Upper lobe of left lung (tissue), 6 donors: ENCODE data around the gene CD207. TPM values are rescaled to one million over a fixed set of nuclear protein-coding genes. Genes with fewer than 3 reads are reported as not detected.

Experiments used
- ATAC-seq, 2 donors: fragments of 200-7000 bp; cut with Tn5 transposase; one replicate each; pipeline ENCODE4 v1.9.1; 2022; ENCODE audit warnings: mild to moderate bottlenecking in 2 of 2, moderate library complexity in 2 of 2; ENCODE audit not compliant: low FRiP score in 2 of 2
- DNase-seq, 2 donors: peaks; one replicate each; pipeline ENCODE4 v3.0.0-alpha.2; 2019 to 2020
- H3K27ac ChIP-seq, 4 donors: fragments of 200-600 bp; sonication (generic); one replicate each; pipeline ENCODE4 v1.5.1; 2016 to 2019
- H3K27me3 ChIP-seq, 4 donors: fragments of 200-600 bp; sonication (generic); one replicate each; pipeline ENCODE4 v1.5.1; 2017 to 2019
- H3K36me3 ChIP-seq, 4 donors: fragments of 200-600 bp; sonication (generic); one replicate each; pipeline ENCODE4 v1.5.1; 2016 to 2019
- H3K4me1 ChIP-seq, 4 donors: fragments of 200-600 bp; sonication (generic); one replicate each; pipeline ENCODE4 v1.5.1; 2018 to 2019
- H3K4me3 ChIP-seq, 4 donors: fragments of 200-600 bp; sonication (generic); one replicate each; pipeline ENCODE4 v1.5.1; 2017 to 2019; ENCODE audit warnings: mild to moderate bottlenecking in 2 of 4, moderate library complexity in 1 of 4
- H3K9me3 ChIP-seq, 4 donors: fragments of 200-600 bp; sonication (generic); one replicate each; pipeline ENCODE4 v1.5.1; 2018 to 2019
- CTCF ChIP-seq, 6 experiments: fragments of 450-650 bp in 4 of 6; fragments of 200-600 bp in 2 of 6; sonication (generic) in 2 of 6; IDR thresholded peaks; one replicate each; pipeline ENCODE4 v1.5.1; 2016 to 2019; ENCODE audit warnings: antibody characterized with exemption in 6 of 6
- EP300 ChIP-seq, 4 donors: sonication (generic); formaldehyde crosslinking; IDR thresholded peaks; one replicate each; pipeline ENCODE4 v1.5.1; 2017; ENCODE audit warnings: antibody characterized with exemption in 4 of 4, control low read depth in 2 of 4
- POLR2A ChIP-seq, 4 donors: fragments of 450-650 bp; IDR thresholded peaks; one replicate each; pipeline ENCODE4 v1.5.1; 2016 to 2017; ENCODE audit warnings: antibody characterized with exemption in 4 of 4, mild to moderate bottlenecking in 2 of 4
- POLR2AphosphoS5 ChIP-seq, 2 donors: sonication (generic); formaldehyde crosslinking; IDR thresholded peaks; one replicate each; pipeline ENCODE4 v1.5.1; 2017; ENCODE audit warnings: antibody characterized with exemption in 2 of 2
- WGBS, 2 donors: methylation state at CpG; one replicate each; pipeline ENCODE4 v1.1.5; 2017 to 2018; 5-methylcytosine and 5-hydroxymethylcytosine counted together
- total RNA-seq, 6 donors: library from RNA; depleted of rRNA in 4 of 6; stranded (reverse); fragments of >200 nt in 4 of 6; gene quantifications; one replicate each; pipeline versions ENCODE4 v1.1.0 to v1.2.1, GENCODE V29; 2016 to 2021
- donor health status: DM: no; HTN: no; CAD: no; lungs with moderate emphysema.
- donor health status: DM: no; HTN: yes; CAD: no; lungs with severe emphysema.

Gene CD207
- total RNA-seq, 6 donors from 2014 or later: 0.74 to 2.2 TPM; not detected in 4

GRCh38 chr2:70828914-70829824, 6.4 kb downstream of the CD207 start:
- Histone ChIP-seq H3K27ac (no peak overlapping the region), H3K27me3 (no peaks in the 10 kb centered on the region), H3K36me3 (no peaks in the 10 kb centered on the region), H3K9me3 (no peaks in the 10 kb centered on the region), H3K4me1 (no peaks in the 10 kb centered on the region), H3K4me3 (no peak overlapping the region)
- WGBS, 2 donors: 58 to 79% methylated on average over 6 of the region's 6 CpGs
- ATAC-seq: no peak
- TF ChIP-seq CTCF (IDR thresholded peaks at IDR 0.05): no peak
- TF ChIP-seq EP300 (IDR thresholded peaks at IDR 0.05): no peak
- TF ChIP-seq POLR2AphosphoS5 (IDR thresholded peaks at IDR 0.05): no peak
- no peak for TF ChIP-seq POLR2A (IDR thresholded peaks at IDR 0.05)
- no peak for DNase-seq

DNA sequence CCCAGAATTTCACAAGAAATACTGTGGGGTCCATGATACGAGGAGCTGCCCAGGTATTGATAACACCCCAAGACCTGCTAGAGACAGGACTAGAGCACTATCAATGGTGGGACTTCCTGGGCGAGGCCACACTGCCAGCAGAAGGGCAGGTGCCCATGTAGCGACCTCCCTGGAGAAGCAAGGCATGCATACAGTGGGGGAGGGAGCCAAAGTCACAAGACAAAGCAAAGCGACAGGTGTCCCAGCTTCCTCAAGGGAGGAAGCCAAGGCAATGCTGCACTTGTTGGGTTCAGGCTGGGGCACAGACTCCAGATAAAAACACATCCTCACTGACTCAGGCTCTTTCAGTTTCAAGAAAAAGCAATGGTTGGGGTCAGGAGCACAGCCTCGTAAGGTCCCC, 7.5 kb downstream of the CD207 start:
- ATAC-seq (no peak), DNase-seq (no peak)
- no peaks in the 10 kb centered on the region for H3K4me1 ChIP-seq
- no peaks in the 10 kb centered on the region for H3K36me3 ChIP-seq
- no peak overlapping the region for H3K4me3 ChIP-seq
- no peaks in the 10 kb centered on the region for H3K27me3 ChIP-seq
- no peak for TF ChIP-seq POLR2AphosphoS5 (IDR thresholded peaks at IDR 0.05)
- TF ChIP-seq EP300 (IDR thresholded peaks at IDR 0.05): no peak
- TF ChIP-seq CTCF (IDR thresholded peaks at IDR 0.05): no peak
- TF ChIP-seq POLR2A (IDR thresholded peaks at IDR 0.05): no peak
- no peaks in the 10 kb centered on the region for H3K9me3 ChIP-seq
- 80 to 84% methylated on average over 4 to 5 of the region's 5 CpGs for WGBS, 2 donors
- H3K27ac ChIP-seq: no peak overlapping the region

DNA sequence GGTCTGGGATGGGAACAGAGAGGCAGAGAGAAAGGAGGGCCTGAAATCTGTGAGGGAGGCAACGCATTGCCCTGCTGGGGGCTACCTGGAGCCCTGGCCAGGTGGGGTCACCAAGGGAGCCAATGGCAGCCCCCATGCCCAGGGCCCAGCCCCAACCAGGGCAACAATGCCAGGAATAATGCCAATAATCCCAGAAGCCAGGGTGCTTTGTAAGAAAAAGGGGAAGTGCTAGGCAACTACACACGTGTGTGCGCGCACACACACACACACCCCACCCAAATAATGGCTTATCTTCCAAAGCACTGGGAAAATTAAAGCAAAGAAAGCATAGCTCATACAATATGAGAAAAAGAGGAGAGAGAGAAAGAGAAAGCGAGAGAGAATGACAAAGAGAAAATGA, 8.2 kb downstream of the CD207 start:
- Histone ChIP-seq H3K36me3 (no peaks in the 10 kb centered on the region), H3K4me1 (no peaks in the 10 kb centered on the region), H3K9me3 (no peaks in the 10 kb centered on the region), H3K27me3 (no peaks in the 10 kb centered on the region), H3K4me3 (no peak overlapping the region), H3K27ac (no peak overlapping the region)
- DNase-seq (peak in 1 of 2 donors; percentile 41), ATAC-seq (no peak)
- 67 to 74% methylated on average over 5 of the region's 5 CpGs for WGBS, 2 donors
- TF ChIP-seq POLR2AphosphoS5 (IDR thresholded peaks at IDR 0.05) (no peak), EP300 (IDR thresholded peaks at IDR 0.05) (no peak), CTCF (IDR thresholded peaks at IDR 0.05) (no peak), POLR2A (IDR thresholded peaks at IDR 0.05) (no peak)

DNA sequence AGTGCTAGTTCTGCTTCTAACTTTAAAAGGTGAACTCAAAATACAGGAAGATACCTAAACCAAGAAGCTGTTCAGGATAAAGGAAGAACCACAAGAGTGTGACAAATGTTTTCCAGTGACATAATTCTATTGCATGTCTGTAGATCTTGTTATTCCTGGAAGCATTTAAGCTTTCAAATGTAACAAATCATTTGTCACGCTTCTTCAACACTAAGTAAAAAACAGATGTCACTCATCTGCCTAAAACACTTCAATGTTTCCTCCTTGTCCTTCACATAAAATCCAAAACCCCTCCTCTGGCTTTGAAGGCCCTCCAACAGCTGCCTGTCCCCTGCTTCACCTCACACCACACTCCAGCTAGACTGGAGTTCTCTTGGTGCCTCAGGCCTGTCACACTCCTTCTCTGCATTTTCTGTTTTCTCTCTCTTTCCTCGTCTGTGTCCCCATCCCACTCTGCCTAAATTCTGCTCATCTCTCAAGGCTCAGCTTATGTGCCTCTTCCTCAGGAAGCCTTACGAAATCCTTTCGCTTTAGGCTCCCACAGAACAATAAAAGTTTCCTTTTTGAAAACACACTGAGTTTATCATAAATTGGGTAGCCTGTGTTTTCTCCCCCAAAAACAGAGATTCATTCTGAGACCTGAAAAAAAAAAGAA, 8.8 kb downstream of the CD207 start:
- H3K27ac ChIP-seq: no peak overlapping the region
- TF ChIP-seq POLR2AphosphoS5 (IDR thresholded peaks at IDR 0.05) (no peak), POLR2A (IDR thresholded peaks at IDR 0.05) (no peak), CTCF (IDR thresholded peaks at IDR 0.05) (no peak), EP300 (IDR thresholded peaks at IDR 0.05) (no peak)

More for the DNA sequence above, 8.8 kb downstream of the CD207 start:
- no peaks in the 10 kb centered on the region for H3K27me3 ChIP-seq
- WGBS, 2 donors: 57 to 62% methylated on average over 4 of the region's 4 CpGs
- DNase-seq (no peak), ATAC-seq (no peak)
- no peak overlapping the region for H3K4me3 ChIP-seq
- H3K36me3 ChIP-seq: no peaks in the 10 kb centered on the region
- no peaks in the 10 kb centered on the region for H3K4me1 ChIP-seq
- no peaks in the 10 kb centered on the region for H3K9me3 ChIP-seq
